ENCODE data around the gene CWF19L2. TPM values are rescaled to one million over a fixed set of nuclear protein-coding genes. Genes with fewer than 3 reads are reported as not detected.

CWF19L2 gene
- 10.4 and 15.5 TPM in 2 replicates for total RNA-seq

DNA sequence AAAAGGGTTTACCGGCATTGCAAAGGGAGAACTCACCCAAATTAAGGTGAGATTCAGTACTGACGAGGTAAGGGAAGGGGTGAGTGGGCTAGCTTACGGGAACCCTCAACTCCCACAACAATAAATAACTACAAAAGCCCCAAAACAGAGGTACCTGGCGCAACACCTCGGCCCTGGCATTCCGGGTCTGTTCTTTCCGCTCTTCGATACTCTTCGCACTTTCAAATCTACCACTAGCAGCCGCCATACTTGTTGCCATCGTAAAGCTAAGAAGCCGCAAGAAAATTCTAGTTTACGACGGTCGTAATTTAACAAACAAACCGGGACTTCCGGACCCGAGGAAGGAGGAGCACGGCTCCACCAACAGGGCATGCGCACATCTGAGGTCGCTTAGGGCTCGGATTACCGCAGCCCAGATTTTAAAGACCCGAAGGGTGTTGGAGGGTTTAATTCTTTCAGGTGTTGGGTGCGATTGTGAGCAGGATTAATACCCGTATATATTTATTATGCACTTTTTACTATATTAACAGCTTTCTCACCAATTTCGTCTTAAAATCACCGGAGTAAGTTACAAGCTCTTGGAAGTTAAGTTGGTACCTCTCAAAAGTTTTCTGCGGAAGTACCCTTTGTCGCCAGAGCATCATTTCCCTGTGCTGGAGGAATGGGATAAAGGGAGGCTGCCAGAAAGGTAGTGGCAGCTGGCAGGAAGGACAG, at the start of gene CWF19L2:
CWF19L2 (minus strand) TSS at position 268 of the 714 bp plus-strand sequence; CDS start at position 259, 9 bp downstream.

Other genes with a start within 250 kb of the CWF19L2 start
- gene ALKBH8, start 107.9 kb upstream of the CWF19L2 start, total RNA-seq = 10.4 and 13.5 TPM in 2 replicates
- gene ELMOD1, start 133.3 kb upstream of the CWF19L2 start, total RNA-seq = under 0.01 and 0.30 TPM in 2 replicates